Liver (tissue), 9 donors: ENCODE measurements around the gene NHS. TPM values are rescaled to one million over a fixed set of nuclear protein-coding genes. Genes with fewer than 3 reads are reported as not detected.

Source experiments
- DNase-seq: peaks from one replicate; pipeline ENCODE4 v3.0.0-alpha.2; 2017; ENCODE audit warnings: low spot score
- H3K27ac ChIP-seq, 2 donors: one replicate each; pipeline ENCODE4 v1.7.0; 2013; ENCODE audit warnings: inconsistent platforms in 2 of 2, low read length in 2 of 2, control low read depth in 1 of 2, low read depth in 1 of 2, mild to moderate bottlenecking in 1 of 2
- H3K27me3 ChIP-seq, 4 donors: one replicate each; pipeline versions ENCODE4 v1.6.1 to v1.7.0; 2013; ENCODE audit warnings: low read length in 3 of 4, inconsistent platforms in 1 of 4, mild to moderate bottlenecking in 1 of 4, moderate library complexity in 1 of 4; ENCODE audit not compliant: control insufficient read depth in 4 of 4, insufficient read depth in 4 of 4
- H3K36me3 ChIP-seq, 4 donors: one replicate each; pipeline versions ENCODE4 v1.6.1 to v1.7.0; 2013; ENCODE audit warnings: low read length in 3 of 4, mild to moderate bottlenecking in 3 of 4, low read depth in 1 of 4, moderate library complexity in 1 of 4; ENCODE audit not compliant: control insufficient read depth in 4 of 4, insufficient read depth in 3 of 4
- H3K4me1 ChIP-seq, 4 donors: one replicate each; pipeline versions ENCODE4 v1.6.1 to v1.7.0; 2013; ENCODE audit warnings: low read length in 3 of 4, mild to moderate bottlenecking in 3 of 4, moderate library complexity in 1 of 4; ENCODE audit not compliant: control insufficient read depth in 4 of 4, insufficient read depth in 4 of 4
- H3K4me3 ChIP-seq, 3 donors: one replicate each; pipeline versions ENCODE4 v1.6.1 to v1.7.0; 2013; ENCODE audit warnings: low read length in 3 of 3, control low read depth in 1 of 3, low read depth in 1 of 3, mild to moderate bottlenecking in 1 of 3
- H3K9ac ChIP-seq, 2 donors: one replicate each; pipeline ENCODE4 v1.7.0; 2013; ENCODE audit warnings: low read length in 2 of 2, mild to moderate bottlenecking in 2 of 2, moderate library complexity in 2 of 2, control low read depth in 1 of 2, low read depth in 1 of 2
- H3K9me3 ChIP-seq, 4 donors: one replicate each; pipeline versions ENCODE4 v1.6.1 to v1.7.0; 2013; ENCODE audit warnings: low read length in 3 of 4; ENCODE audit not compliant: control insufficient read depth in 4 of 4
- ATF3 ChIP-seq: IDR thresholded peaks from 2 replicates; pipeline ENCODE4 v1.6.1; 2016; ENCODE audit warnings: antibody characterized with exemption
- EGR1 ChIP-seq, 2 donors: IDR thresholded peaks; 2 replicates each; pipeline ENCODE4 v1.6.1; 2016 to 2018; ENCODE audit warnings: antibody characterized with exemption in 2 of 2, low read depth in 2 of 2
- FOXA2 ChIP-seq: IDR thresholded peaks from 2 replicates; pipeline ENCODE4 v1.6.1; 2016; ENCODE audit warnings: antibody characterized with exemption
- GABPA ChIP-seq, 2 donors: IDR thresholded peaks in 1 of 2; conservative IDR thresholded peaks in 1 of 2; 2 replicates each; pipeline ENCODE4 v1.6.1; 2016; ENCODE audit warnings: antibody characterized with exemption in 2 of 2, mild to moderate bottlenecking in 1 of 2, moderate library complexity in 1 of 2
- JUND ChIP-seq, 2 donors: IDR thresholded peaks; 2 replicates each; pipeline ENCODE4 v1.6.1; 2016; ENCODE audit warnings: antibody characterized with exemption in 2 of 2
- REST ChIP-seq: IDR thresholded peaks from 2 replicates; pipeline ENCODE4 v1.6.1; 2016; ENCODE audit warnings: antibody characterized with exemption, mild to moderate bottlenecking
- RXRA ChIP-seq, 2 donors: IDR thresholded peaks; 2 replicates each; pipeline ENCODE4 v1.6.1; 2017 to 2018; ENCODE audit warnings: antibody characterized with exemption in 2 of 2, mild to moderate bottlenecking in 1 of 2
- SP1 ChIP-seq: IDR thresholded peaks from 2 replicates; pipeline ENCODE4 v1.6.1; 2018; ENCODE audit warnings: antibody characterized with exemption, mild to moderate bottlenecking
- TAF1 ChIP-seq: conservative IDR thresholded peaks from 2 replicates; pipeline ENCODE4 v1.6.1; 2016; ENCODE audit warnings: antibody characterized with exemption, mild to moderate bottlenecking
- YY1 ChIP-seq: IDR thresholded peaks from 2 replicates; pipeline ENCODE4 v1.6.1; 2016; ENCODE audit warnings: antibody characterized with exemption, mild to moderate bottlenecking
- WGBS: extraction: QIAGEN DNeasy Blood & Tissue Kit; methylation state at CpG from one replicate; pipeline ENCODE4 v1.1.7; 2013; 5-methylcytosine and 5-hydroxymethylcytosine counted together
- polyA plus RNA-seq, 2 donors: library from polyadenylated mRNA; stranded (reverse) in 1 of 2; unstranded in 1 of 2; fragments of 200-250 nt in 1 of 2; fragments of >200 nt in 1 of 2; fragmentation: Nextera tagmentation in 1 of 2; extraction: Ambion mirVana in 1 of 2; gene quantifications; one replicate each; pipeline versions ENCODE4 v1.2.1 to v1.2.3, GENCODE V29; 2013 to 2015
- total RNA-seq, 2 donors: library from RNA; depleted of rRNA; stranded (reverse); fragments of >200 nt; gene quantifications; one replicate each; pipeline ENCODE4 v1.2.3, GENCODE V29; 2014
- TF ChIP-seq, protein P1 (sequence below): IDR thresholded peaks from 2 replicates; pipeline ENCODE4 v1.6.1; 2016; ENCODE audit warnings: antibody characterized with exemption
- TF ChIP-seq, protein P2 (sequence below): IDR thresholded peaks from 2 replicates; pipeline ENCODE4 v1.6.1; 2016; ENCODE audit warnings: antibody characterized with exemption
- TF ChIP-seq, protein P3 (sequence below): fragments of 150-350 bp; IDR thresholded peaks from 2 replicates; pipeline ENCODE4 v1.5.1; 2017; ENCODE audit warnings: improper control_type of control experiment, low read depth, low read length; ENCODE audit not compliant: missing input control
- donor health status: healthy.
- donor health status: healthy.
- donor health status: healthy.
- donor health status: healthy.
- donor health status: healthy.

Gene NHS
- total RNA-seq = under 1 TPM; 0.14 to 0.17 TPM
- polyA plus RNA-seq = under 1 TPM; 0.03 to 0.07 TPM

GRCh38 chrX:17374619-17375366, at the start of gene NHS:
TSS of gene NHS (plus strand) at chrX:17375200. CDS start at chrX:17375758, 558 bp downstream.
- H3K36me3 ChIP-seq = no peaks in the 10 kb centered on the region
- peak within 1 kb of the TSS in 1 of 2 donors; percentile 7 for H3K27ac ChIP-seq
- H3K27me3 ChIP-seq = peaks cover 0 to 10% (median 0%) of the 10 kb centered on the region in 4 donors
- no peaks in the 10 kb centered on the region for H3K9me3 ChIP-seq
- TF ChIP-seq, protein P1, sequence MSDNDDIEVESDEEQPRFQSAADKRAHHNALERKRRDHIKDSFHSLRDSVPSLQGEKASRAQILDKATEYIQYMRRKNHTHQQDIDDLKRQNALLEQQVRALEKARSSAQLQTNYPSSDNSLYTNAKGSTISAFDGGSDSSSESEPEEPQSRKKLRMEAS = no peak
- TF ChIP-seq, protein P2, sequence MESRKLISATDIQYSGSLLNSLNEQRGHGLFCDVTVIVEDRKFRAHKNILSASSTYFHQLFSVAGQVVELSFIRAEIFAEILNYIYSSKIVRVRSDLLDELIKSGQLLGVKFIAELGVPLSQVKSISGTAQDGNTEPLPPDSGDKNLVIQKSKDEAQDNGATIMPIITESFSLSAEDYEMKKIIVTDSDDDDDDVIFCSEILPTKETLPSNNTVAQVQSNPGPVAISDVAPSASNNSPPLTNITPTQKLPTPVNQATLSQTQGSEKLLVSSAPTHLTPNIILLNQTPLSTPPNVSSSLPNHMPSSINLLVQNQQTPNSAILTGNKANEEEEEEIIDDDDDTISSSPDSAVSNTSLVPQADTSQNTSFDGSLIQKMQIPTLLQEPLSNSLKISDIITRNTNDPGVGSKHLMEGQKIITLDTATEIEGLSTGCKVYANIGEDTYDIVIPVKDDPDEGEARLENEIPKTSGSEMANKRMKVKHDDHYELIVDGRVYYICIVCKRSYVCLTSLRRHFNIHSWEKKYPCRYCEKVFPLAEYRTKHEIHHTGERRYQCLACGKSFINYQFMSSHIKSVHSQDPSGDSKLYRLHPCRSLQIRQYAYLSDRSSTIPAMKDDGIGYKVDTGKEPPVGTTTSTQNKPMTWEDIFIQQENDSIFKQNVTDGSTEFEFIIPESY = no peak
- TF ChIP-seq, protein P3, sequence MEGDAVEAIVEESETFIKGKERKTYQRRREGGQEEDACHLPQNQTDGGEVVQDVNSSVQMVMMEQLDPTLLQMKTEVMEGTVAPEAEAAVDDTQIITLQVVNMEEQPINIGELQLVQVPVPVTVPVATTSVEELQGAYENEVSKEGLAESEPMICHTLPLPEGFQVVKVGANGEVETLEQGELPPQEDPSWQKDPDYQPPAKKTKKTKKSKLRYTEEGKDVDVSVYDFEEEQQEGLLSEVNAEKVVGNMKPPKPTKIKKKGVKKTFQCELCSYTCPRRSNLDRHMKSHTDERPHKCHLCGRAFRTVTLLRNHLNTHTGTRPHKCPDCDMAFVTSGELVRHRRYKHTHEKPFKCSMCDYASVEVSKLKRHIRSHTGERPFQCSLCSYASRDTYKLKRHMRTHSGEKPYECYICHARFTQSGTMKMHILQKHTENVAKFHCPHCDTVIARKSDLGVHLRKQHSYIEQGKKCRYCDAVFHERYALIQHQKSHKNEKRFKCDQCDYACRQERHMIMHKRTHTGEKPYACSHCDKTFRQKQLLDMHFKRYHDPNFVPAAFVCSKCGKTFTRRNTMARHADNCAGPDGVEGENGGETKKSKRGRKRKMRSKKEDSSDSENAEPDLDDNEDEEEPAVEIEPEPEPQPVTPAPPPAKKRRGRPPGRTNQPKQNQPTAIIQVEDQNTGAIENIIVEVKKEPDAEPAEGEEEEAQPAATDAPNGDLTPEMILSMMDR = no peak
- no peak for TF ChIP-seq YY1
- no peak for TF ChIP-seq EGR1 (IDR thresholded peaks at IDR 0.05; ENCODE audit: low read depth in 2 of 2)
- TF ChIP-seq ATF3 = no peak
- no peak for TF ChIP-seq TAF1
- no peak for TF ChIP-seq JUND (IDR thresholded peaks at IDR 0.05)
- TF ChIP-seq FOXA2 = no peak
- TF ChIP-seq SP1 = no peak
- TF ChIP-seq REST = no peak
- TF ChIP-seq RXRA (IDR thresholded peaks at IDR 0.05) = no peak
- TF ChIP-seq GABPA (IDR thresholded peaks at IDR 0.05 in 1 of 2, conservative IDR thresholded peaks at IDR 0.05 in 1 of 2) = no peak
- no peak within 1 kb of the TSS for H3K9ac ChIP-seq
- WGBS = 4% methylated on average over 52 of the region's 52 CpGs
- DNase-seq = peak; percentile 34
- peaks cover 0 to 16% (median 10%) of the 10 kb centered on the region in 4 donors for H3K4me1 ChIP-seq
- H3K4me3 ChIP-seq = peak within 1 kb of the TSS in 2 of 3 donors; percentile 23 to 39

- no peaks in the 10 kb centered on the region for H3K27me3 ChIP-seq
- no peak overlapping the region for H3K4me3 ChIP-seq
- DNase-seq = no peak
- WGBS = 72% methylated on average over 2 of the region's 2 CpGs
- H3K36me3 ChIP-seq = no peaks in the 10 kb centered on the region
- no peak overlapping the region for H3K9ac ChIP-seq
- H3K4me1 ChIP-seq = no peaks in the 10 kb centered on the region
- H3K9me3 ChIP-seq = no peaks in the 10 kb centered on the region
- no peak overlapping the region for H3K27ac ChIP-seq
- no peak for TF ChIP-seq REST
Measured at GRCh38 chrX:17328837-17329236, 46.2 kb upstream of the NHS start.
